ENCODE data around the gene NDRG4. TPM values are rescaled to one million over a fixed set of nuclear protein-coding genes. Genes with fewer than 3 reads are reported as not detected.

The NDRG4 gene
- total RNA-seq, 3 donors from 2014 or later: 3.7 to 35.0 (median 5.6) TPM

- no peak for TF ChIP-seq POLR2AphosphoS5 (IDR thresholded peaks at IDR 0.05)
- no peak for TF ChIP-seq POLR2A (IDR thresholded peaks at IDR 0.05)
- TF ChIP-seq CTCF (IDR thresholded peaks at IDR 0.05): no peak
- Histone ChIP-seq H3K27ac (no peak overlapping the region), H3K27me3 (peaks cover 0 to 14% of the 10 kb centered on the region in 2 donors), H3K36me3 (no peaks in the 10 kb centered on the region), H3K9me3 (no peaks in the 10 kb centered on the region), H3K4me3 (no peak overlapping the region), H3K4me1 (no peaks in the 10 kb centered on the region)
- DNase-seq (ENCODE audit: low spot score in 2 of 2): no peak
- intact Hi-C loops (cut with DNase I; ENCODE audit: low total_unique reads): no loop called here
Measured at GRCh38 chr16:58472827-58473226, 27.1 kb upstream of the NDRG4 start.

GRCh38 chr16:58474296-58474695 lies 25.6 kb upstream of the NDRG4 start:
- H3K27me3 ChIP-seq: no peaks in the 10 kb centered on the region
- intact Hi-C loops (cut with DNase I; ENCODE audit: low total_unique reads): no loop called here
- no peak overlapping the region for H3K27ac ChIP-seq
- TF ChIP-seq POLR2AphosphoS5 (IDR thresholded peaks at IDR 0.05): no peak
- no peak overlapping the region for H3K4me3 ChIP-seq
- DNase-seq (ENCODE audit: low spot score in 2 of 2): no peak
- H3K36me3 ChIP-seq: no peaks in the 10 kb centered on the region
- no peaks in the 10 kb centered on the region for H3K9me3 ChIP-seq
- H3K4me1 ChIP-seq: no peaks in the 10 kb centered on the region

GRCh38 chr16:58475091-58475619 lies 24.8 kb upstream of the NDRG4 start:
- Histone ChIP-seq H3K36me3 (no peaks in the 10 kb centered on the region), H3K9me3 (no peaks in the 10 kb centered on the region), H3K27ac (no peak overlapping the region), H3K4me1 (no peaks in the 10 kb centered on the region), H3K4me3 (no peak overlapping the region), H3K27me3 (no peaks in the 10 kb centered on the region)
- TF ChIP-seq POLR2A (IDR thresholded peaks at IDR 0.05): no peak
- TF ChIP-seq POLR2AphosphoS5 (IDR thresholded peaks at IDR 0.05): no peak
- no peak for TF ChIP-seq CTCF (IDR thresholded peaks at IDR 0.05)
- intact Hi-C loops (cut with DNase I; ENCODE audit: low total_unique reads): no loop called here
- no peak for DNase-seq (ENCODE audit: low spot score in 2 of 2)

GRCh38 chr16:58476791-58477190 lies 23.2 kb upstream of the NDRG4 start:
- no peaks in the 10 kb centered on the region for H3K27me3 ChIP-seq
- no peaks in the 10 kb centered on the region for H3K9me3 ChIP-seq
- no peak for DNase-seq (ENCODE audit: low spot score in 2 of 2)
- no peak overlapping the region for H3K27ac ChIP-seq
- no peaks in the 10 kb centered on the region for H3K36me3 ChIP-seq
- no peaks in the 10 kb centered on the region for H3K4me1 ChIP-seq
- intact Hi-C loops (cut with DNase I; ENCODE audit: low total_unique reads): no loop called here
- TF ChIP-seq CTCF (IDR thresholded peaks at IDR 0.05) (no peak), POLR2A (IDR thresholded peaks at IDR 0.05) (no peak), POLR2AphosphoS5 (IDR thresholded peaks at IDR 0.05) (no peak)
- H3K4me3 ChIP-seq: no peak overlapping the region

- H3K27ac ChIP-seq: no peak overlapping the region
- H3K9me3 ChIP-seq: no peaks in the 10 kb centered on the region
- no peaks in the 10 kb centered on the region for H3K27me3 ChIP-seq
- no peak overlapping the region for H3K4me3 ChIP-seq
- TF ChIP-seq CTCF (IDR thresholded peaks at IDR 0.05): no peak
- TF ChIP-seq POLR2A (IDR thresholded peaks at IDR 0.05): no peak
- no peak for TF ChIP-seq POLR2AphosphoS5 (IDR thresholded peaks at IDR 0.05)
- H3K4me1 ChIP-seq: no peaks in the 10 kb centered on the region
- intact Hi-C loops (cut with DNase I; ENCODE audit: low total_unique reads): no loop called here
- no peak for DNase-seq (ENCODE audit: low spot score in 2 of 2)
- H3K36me3 ChIP-seq: no peaks in the 10 kb centered on the region
Measured at GRCh38 chr16:58478427-58478826, 21.5 kb upstream of the NDRG4 start.
